ENCODE data around the gene CMSS1.

CMSS1 gene

GRCh38 chr3:99845999-99846398, 28.3 kb downstream of the CMSS1 start:
- CTCF ChIA-PET: interaction anchor here (0.5 to 1.3 kb wide), 4 partner anchors 14 to 311 kb away, joined by 3 to 5 read pairs (median 3); no protein-coding TSS in a partner anchor
- DNase-seq (ENCODE audit: extremely low spot score): no peak
- POLR2A ChIA-PET: no interaction called here
- no peak for TF ChIP-seq SP1 (IDR thresholded peaks at IDR 0.05)
- TF ChIP-seq CTBP1 (IDR thresholded peaks at IDR 0.05; ENCODE audit: borderline replicate concordance): no peak
- no peak for TF ChIP-seq FOXM1 (IDR thresholded peaks at IDR 0.05; ENCODE audit: borderline replicate concordance)
- TF ChIP-seq FOXK2 (IDR thresholded peaks at IDR 0.05): no peak
- TF ChIP-seq SUZ12 (IDR thresholded peaks at IDR 0.05): no peak
- no peak for TF ChIP-seq BHLHE40 (IDR thresholded peaks at IDR 0.05; ENCODE audit: borderline replicate concordance)
- no peak for TF ChIP-seq HDGF (IDR thresholded peaks at IDR 0.05; ENCODE audit: borderline replicate concordance)
- no peak for TF ChIP-seq ZNF384 (IDR thresholded peaks at IDR 0.05)
- TF ChIP-seq LEF1 (IDR thresholded peaks at IDR 0.05; ENCODE audit: borderline replicate concordance): no peak
- TF ChIP-seq TARDBP (IDR thresholded peaks at IDR 0.05): no peak
- no peak for TF ChIP-seq NFRKB (IDR thresholded peaks at IDR 0.05)
- TF ChIP-seq ELF4 (IDR thresholded peaks at IDR 0.05): no peak
- TF ChIP-seq L3MBTL2 (conservative IDR thresholded peaks at IDR 0.05): no peak
- TF ChIP-seq PKNOX1 (IDR thresholded peaks at IDR 0.05): no peak
- TF ChIP-seq FOXA1 (IDR thresholded peaks at IDR 0.05): no peak
- no peak for TF ChIP-seq ARNT (IDR thresholded peaks at IDR 0.05)

- TF ChIP-seq FOXK2 (IDR thresholded peaks at IDR 0.05) (no peak), ARNT (IDR thresholded peaks at IDR 0.05) (no peak), BHLHE40 (IDR thresholded peaks at IDR 0.05; ENCODE audit: borderline replicate concordance) (no peak), CTBP1 (IDR thresholded peaks at IDR 0.05; ENCODE audit: borderline replicate concordance) (no peak), SUZ12 (IDR thresholded peaks at IDR 0.05) (no peak), TARDBP (IDR thresholded peaks at IDR 0.05) (no peak), ELF4 (IDR thresholded peaks at IDR 0.05) (no peak), NFRKB (IDR thresholded peaks at IDR 0.05) (no peak), FOXM1 (IDR thresholded peaks at IDR 0.05; ENCODE audit: borderline replicate concordance) (no peak), ZNF384 (IDR thresholded peaks at IDR 0.05) (no peak), LEF1 (IDR thresholded peaks at IDR 0.05; ENCODE audit: borderline replicate concordance) (no peak), SP1 (IDR thresholded peaks at IDR 0.05) (no peak), L3MBTL2 (conservative IDR thresholded peaks at IDR 0.05) (no peak), FOXA1 (IDR thresholded peaks at IDR 0.05) (no peak)
- ChIA-PET POLR2A (no interaction called here), CTCF (interaction anchor here (0.5 to 1.3 kb wide), 5 partner anchors 15 to 311 kb away, joined by 3 to 5 read pairs (median 3); no protein-coding TSS in a partner anchor)
- DNase-seq (ENCODE audit: extremely low spot score): no peak
These were observed 29.0 kb downstream of the CMSS1 start for GRCh38 chr3:99846477-99847160.

- CTCF ChIA-PET: no interaction called here
- POLR2A ChIA-PET: no interaction called here
- TF ChIP-seq NFRKB (IDR thresholded peaks at IDR 0.05): no peak
- TF ChIP-seq PKNOX1 (IDR thresholded peaks at IDR 0.05): no peak
- TF ChIP-seq HDGF (IDR thresholded peaks at IDR 0.05; ENCODE audit: borderline replicate concordance): no peak
- TF ChIP-seq FOXM1 (IDR thresholded peaks at IDR 0.05; ENCODE audit: borderline replicate concordance): no peak
- no peak for TF ChIP-seq L3MBTL2 (conservative IDR thresholded peaks at IDR 0.05)
- TF ChIP-seq SP1 (IDR thresholded peaks at IDR 0.05): no peak
- TF ChIP-seq CTBP1 (IDR thresholded peaks at IDR 0.05; ENCODE audit: borderline replicate concordance): no peak
- no peak for TF ChIP-seq SUZ12 (IDR thresholded peaks at IDR 0.05)
- no peak for TF ChIP-seq ZNF384 (IDR thresholded peaks at IDR 0.05)
- TF ChIP-seq TARDBP (IDR thresholded peaks at IDR 0.05): no peak
- TF ChIP-seq BHLHE40 (IDR thresholded peaks at IDR 0.05; ENCODE audit: borderline replicate concordance): no peak
- no peak for TF ChIP-seq ELF4 (IDR thresholded peaks at IDR 0.05)
- no peak for TF ChIP-seq FOXA1 (IDR thresholded peaks at IDR 0.05)
- no peak for DNase-seq (ENCODE audit: extremely low spot score)
These were observed 30.8 kb downstream of the CMSS1 start for GRCh38 chr3:99848433-99848832.

GRCh38 chr3:99850608-99851007, 32.9 kb downstream of the CMSS1 start:
- POLR2A ChIA-PET: interaction anchor here (0.6 kb wide), 1 partner anchor 18 kb away, joined by 3 read pairs; no protein-coding TSS in a partner anchor
- no peak for TF ChIP-seq ZNF384 (IDR thresholded peaks at IDR 0.05)
- TF ChIP-seq L3MBTL2 (conservative IDR thresholded peaks at IDR 0.05): no peak
- no peak for TF ChIP-seq PKNOX1 (IDR thresholded peaks at IDR 0.05)
- TF ChIP-seq SUZ12 (IDR thresholded peaks at IDR 0.05): no peak
- no peak for TF ChIP-seq LEF1 (IDR thresholded peaks at IDR 0.05; ENCODE audit: borderline replicate concordance)
- no peak for TF ChIP-seq FOXM1 (IDR thresholded peaks at IDR 0.05; ENCODE audit: borderline replicate concordance)
- TF ChIP-seq FOXA1 (IDR thresholded peaks at IDR 0.05): no peak
- no peak for TF ChIP-seq NFRKB (IDR thresholded peaks at IDR 0.05)
- TF ChIP-seq FOXK2 (IDR thresholded peaks at IDR 0.05): no peak
- no peak for TF ChIP-seq CTBP1 (IDR thresholded peaks at IDR 0.05; ENCODE audit: borderline replicate concordance)
- no peak for TF ChIP-seq ELF4 (IDR thresholded peaks at IDR 0.05)
- no peak for TF ChIP-seq SP1 (IDR thresholded peaks at IDR 0.05)
- no peak for TF ChIP-seq TARDBP (IDR thresholded peaks at IDR 0.05)
- no peak for TF ChIP-seq HDGF (IDR thresholded peaks at IDR 0.05; ENCODE audit: borderline replicate concordance)
- TF ChIP-seq ARNT (IDR thresholded peaks at IDR 0.05): no peak
- TF ChIP-seq BHLHE40 (IDR thresholded peaks at IDR 0.05; ENCODE audit: borderline replicate concordance): no peak
- CTCF ChIA-PET: interaction anchor here (1.0 to 1.1 kb wide), 2 partner anchors 226 to 403 kb away, joined by 3 to 4 read pairs; no protein-coding TSS in a partner anchor
- no peak for DNase-seq (ENCODE audit: extremely low spot score)

- no peak for DNase-seq (ENCODE audit: extremely low spot score)
- TF ChIP-seq L3MBTL2 (conservative IDR thresholded peaks at IDR 0.05) (no peak), HDGF (IDR thresholded peaks at IDR 0.05; ENCODE audit: borderline replicate concordance) (no peak), PKNOX1 (IDR thresholded peaks at IDR 0.05) (no peak), SUZ12 (IDR thresholded peaks at IDR 0.05) (no peak), FOXK2 (IDR thresholded peaks at IDR 0.05) (no peak), FOXM1 (IDR thresholded peaks at IDR 0.05; ENCODE audit: borderline replicate concordance) (no peak), ZNF384 (IDR thresholded peaks at IDR 0.05) (no peak), ELF4 (IDR thresholded peaks at IDR 0.05) (no peak), BHLHE40 (IDR thresholded peaks at IDR 0.05; ENCODE audit: borderline replicate concordance) (no peak), ARNT (IDR thresholded peaks at IDR 0.05) (no peak)
- ChIA-PET POLR2A (interaction anchor here (0.9 kb wide), 1 partner anchor 34 kb away, joined by 3 read pairs; the partner anchor contains the start of gene CMSS1), CTCF (no interaction called here)
These were observed 34.3 kb downstream of the CMSS1 start for GRCh38 chr3:99851955-99852354.
